ENCODE results near the gene INSYN1. TPM values are rescaled to one million over a fixed set of nuclear protein-coding genes. Genes with fewer than 3 reads are reported as not detected.
"Not testable (repeated sequence)": the region's sequence is repeated elsewhere in the genome, so short reads cannot be mapped to it uniquely, and the experiment has no call there.

INSYN1 gene
- total RNA-seq, 2 donors from 2014 or later, result not detected

- Mint-ChIP-seq H3K4me1 (ENCODE audit: low read depth in 2 of 2) (peaks cover 0 to 4% of the 10 kb centered on the region in 2 donors), H3K36me3 (no peaks in the 10 kb centered on the region), H3K27me3 (peaks cover 11% of the 10 kb centered on the region in 2 donors), H3K27ac (no peak overlapping the region), H3K4me3 (no peak overlapping the region), H3K9me3 (no peaks in the 10 kb centered on the region)
- no peak for DNase-seq (ENCODE audit: low spot score)
- no peak for ATAC-seq
Observed at GRCh38 chr15:73709241-73709640, 43.9 kb downstream of the INSYN1 start.

- DNase-seq (ENCODE audit: low spot score), result no peak
- H3K4me1 Mint-ChIP-seq (ENCODE audit: low read depth in 2 of 2), result peaks cover 0 to 4% of the 10 kb centered on the region in 2 donors
- no peaks in the 10 kb centered on the region for H3K9me3 Mint-ChIP-seq
- H3K4me3 Mint-ChIP-seq, result no peak overlapping the region
- H3K27ac Mint-ChIP-seq, result no peak overlapping the region
- no peaks in the 10 kb centered on the region for H3K36me3 Mint-ChIP-seq
- H3K27me3 Mint-ChIP-seq, result peaks cover 10 to 11% of the 10 kb centered on the region in 2 donors
- ATAC-seq, result no peak
Observed at GRCh38 chr15:73708691-73709090, 44.5 kb downstream of the INSYN1 start.

GRCh38 chr15:73704869-73705645 is 48.1 kb downstream of the INSYN1 start:
- Mint-ChIP-seq H3K4me1 (ENCODE audit: low read depth in 2 of 2) (peaks cover 2 to 7% of the 10 kb centered on the region in 2 donors), H3K36me3 (no peaks in the 10 kb centered on the region), H3K4me3 (no peak overlapping the region), H3K27ac (no peak overlapping the region), H3K27me3 (peaks cover 17 to 26% of the 10 kb centered on the region in 2 donors), H3K9me3 (no peaks in the 10 kb centered on the region)
- ATAC-seq (peak in 1 of 2 donors; percentile 53), DNase-seq (ENCODE audit: low spot score) (no peak)

- H3K27ac Mint-ChIP-seq; H3K9me3 Mint-ChIP-seq; H3K4me3 Mint-ChIP-seq; H3K36me3 Mint-ChIP-seq; H3K4me1 Mint-ChIP-seq (ENCODE audit: low read depth in 2 of 2); DNase-seq (ENCODE audit: low spot score); ATAC-seq: not testable (repeated sequence)
- peaks cover 20 to 29% of the 10 kb centered on the region in 2 donors for H3K27me3 Mint-ChIP-seq
Observed at GRCh38 chr15:73704142-73704868, 48.8 kb downstream of the INSYN1 start.

GRCh38 chr15:73703601-73704000 is 49.5 kb downstream of the INSYN1 start:
- H3K36me3 Mint-ChIP-seq; H3K9me3 Mint-ChIP-seq; ATAC-seq; H3K4me3 Mint-ChIP-seq; H3K27ac Mint-ChIP-seq; DNase-seq (ENCODE audit: low spot score): not testable (repeated sequence)
- peaks cover 23 to 29% of the 10 kb centered on the region in 2 donors for H3K27me3 Mint-ChIP-seq
- peaks cover 8 to 12% of the 10 kb centered on the region in 2 donors for H3K4me1 Mint-ChIP-seq (ENCODE audit: low read depth in 2 of 2)

GRCh38 chr15:73702311-73703239 is 50.6 kb downstream of the INSYN1 start:
- DNase-seq (ENCODE audit: low spot score); H3K27ac Mint-ChIP-seq; ATAC-seq; H3K4me3 Mint-ChIP-seq; H3K9me3 Mint-ChIP-seq; H3K36me3 Mint-ChIP-seq: not testable (repeated sequence)
- H3K27me3 Mint-ChIP-seq, result peaks cover 23 to 33% of the 10 kb centered on the region in 2 donors
- H3K4me1 Mint-ChIP-seq (ENCODE audit: low read depth in 2 of 2), result peaks cover 16 to 19% of the 10 kb centered on the region in 2 donors

- Mint-ChIP-seq H3K27ac (peak overlapping the region in 1 of 2 donors; percentile 62), H3K9me3 (no peaks in the 10 kb centered on the region), H3K27me3 (peaks cover 27 to 33% of the 10 kb centered on the region in 2 donors), H3K36me3 (no peaks in the 10 kb centered on the region), H3K4me1 (ENCODE audit: low read depth in 2 of 2) (peaks cover 26 to 30% of the 10 kb centered on the region in 2 donors), H3K4me3 (no peak overlapping the region)
- peak; percentile 71 for DNase-seq (ENCODE audit: low spot score)
- peak in 1 of 2 donors; percentile 60 for ATAC-seq
Observed at GRCh38 chr15:73700041-73700842, 52.9 kb downstream of the INSYN1 start.

- Mint-ChIP-seq H3K27me3 (peaks cover 30 to 33% of the 10 kb centered on the region in 2 donors), H3K27ac (peak overlapping the region in 1 of 2 donors; percentile 62), H3K9me3 (no peaks in the 10 kb centered on the region), H3K4me3 (no peak overlapping the region), H3K4me1 (ENCODE audit: low read depth in 2 of 2) (peaks cover 22 to 30% of the 10 kb centered on the region in 2 donors), H3K36me3 (no peaks in the 10 kb centered on the region)
- no peak for DNase-seq (ENCODE audit: low spot score)
- ATAC-seq, result no peak
Observed at GRCh38 chr15:73699249-73700040, 53.7 kb downstream of the INSYN1 start.

GRCh38 chr15:73697033-73697467 is 56.1 kb downstream of the INSYN1 start:
- H3K36me3 Mint-ChIP-seq, result no peaks in the 10 kb centered on the region
- H3K9me3 Mint-ChIP-seq, result no peaks in the 10 kb centered on the region
- H3K27ac Mint-ChIP-seq, result peak overlapping the region; percentile 54 to 73
- peaks cover 22 to 30% of the 10 kb centered on the region in 2 donors for H3K4me1 Mint-ChIP-seq (ENCODE audit: low read depth in 2 of 2)
- DNase-seq (ENCODE audit: low spot score) (peak; percentile 92), ATAC-seq (peak; percentile 93 to 96)
- peaks cover 46 to 52% of the 10 kb centered on the region in 2 donors for H3K27me3 Mint-ChIP-seq
- H3K4me3 Mint-ChIP-seq, result peak overlapping the region; percentile 54

GRCh38 chr15:73696641-73697001 is 56.5 kb downstream of the INSYN1 start:
- Mint-ChIP-seq H3K36me3 (no peaks in the 10 kb centered on the region), H3K9me3 (no peaks in the 10 kb centered on the region), H3K27ac (peak overlapping the region; percentile 54 to 73), H3K4me3 (peak overlapping the region; percentile 54), H3K4me1 (ENCODE audit: low read depth in 2 of 2) (peaks cover 22 to 30% of the 10 kb centered on the region in 2 donors), H3K27me3 (peaks cover 46 to 50% of the 10 kb centered on the region in 2 donors)
- DNase-seq (ENCODE audit: low spot score), result no peak
- ATAC-seq, result no peak

GRCh38 chr15:73695773-73696640 is 57.1 kb downstream of the INSYN1 start:
- ATAC-seq (no peak), DNase-seq (ENCODE audit: low spot score) (no peak)
- H3K9me3 Mint-ChIP-seq, result no peaks in the 10 kb centered on the region
- H3K36me3 Mint-ChIP-seq, result no peaks in the 10 kb centered on the region
- H3K27me3 Mint-ChIP-seq, result peaks cover 41 to 43% of the 10 kb centered on the region in 2 donors
- H3K4me1 Mint-ChIP-seq (ENCODE audit: low read depth in 2 of 2), result peaks cover 22 to 30% of the 10 kb centered on the region in 2 donors
- H3K4me3 Mint-ChIP-seq, result peak overlapping the region; percentile 54
- H3K27ac Mint-ChIP-seq, result peak overlapping the region; percentile 59 to 73

Measured in natural killer cell treated with Interleukin-12 subunit alpha and Interleukin-12 subunit beta and Interleukin-15 and Interleukin-18, amount 100 ng/mL, for 72 hours (primary cell).